Lung microvascular endothelial cell (primary cell): ENCODE results near the gene YPEL2. TPM values are rescaled to one million over a fixed set of nuclear protein-coding genes. Genes with fewer than 3 reads are reported as not detected.
A peak's percentile ranks its signal among the peaks of the same experiment; 100 is the strongest.
"Not testable (repeated sequence)": the region's sequence is repeated elsewhere in the genome, so short reads cannot be mapped to it uniquely, and the experiment has no call there.

Source experiments
- DNase-seq, 2 donors: peaks; one replicate each; pipeline versions ENCODE4 v3.0.0 to v3.0.0-alpha.2; 2010; ENCODE audit warnings: low read depth in 2 of 2
- total RNA-seq: library from RNA; depleted of rRNA; stranded (reverse); fragments of >200 nt; gene quantifications from 2 replicates; pipeline ENCODE4 v1.2.1, GENCODE V29; 2014

Gene YPEL2, protein sequence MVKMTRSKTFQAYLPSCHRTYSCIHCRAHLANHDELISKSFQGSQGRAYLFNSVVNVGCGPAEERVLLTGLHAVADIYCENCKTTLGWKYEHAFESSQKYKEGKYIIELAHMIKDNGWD
- 46.0 and 60.9 TPM in 2 replicates for total RNA-seq

DNA sequence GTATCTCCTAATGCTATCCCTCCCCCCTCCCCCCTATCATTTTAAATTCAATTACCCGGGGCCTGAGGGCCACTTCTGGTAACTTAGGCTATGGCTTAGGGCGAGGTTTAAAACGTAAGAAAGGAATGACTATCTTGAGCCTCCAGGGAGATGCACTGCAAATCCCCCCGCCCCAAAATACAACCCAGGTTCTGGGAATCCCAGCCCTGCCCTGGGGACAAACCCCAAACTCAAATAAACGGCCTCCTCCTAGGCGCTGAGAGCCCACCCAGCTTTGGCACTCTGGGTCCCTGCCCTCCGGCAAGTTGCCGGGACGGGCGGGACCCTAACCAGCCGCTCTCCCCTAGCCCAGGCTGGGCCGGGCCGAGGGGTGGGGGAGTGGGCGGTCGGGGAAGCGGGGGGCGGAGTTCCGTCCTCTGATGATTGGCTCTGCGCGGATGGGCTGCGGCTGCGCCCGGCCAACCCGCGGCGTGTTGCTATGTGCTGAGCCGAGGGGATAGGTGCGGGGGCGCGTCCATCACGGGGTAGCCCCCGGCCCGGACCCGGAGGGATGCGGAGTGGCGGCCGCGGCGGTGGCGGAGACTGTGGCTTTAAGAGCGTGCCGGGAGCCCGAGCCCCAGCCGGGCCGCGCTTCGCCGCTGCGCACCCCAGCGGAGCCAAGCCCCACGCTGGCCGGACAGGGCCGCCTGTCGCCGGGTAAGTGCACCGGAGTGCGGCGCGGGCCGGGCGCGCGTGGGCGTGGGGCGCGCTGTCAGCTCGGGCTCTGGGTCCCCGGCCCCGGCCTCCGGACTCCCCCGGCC lies at the start of gene YPEL2:
YPEL2 (plus strand) TSS at position 527 of the 800 bp plus-strand sequence. CDS start 21,755 bp downstream, outside the sequence.
- peak; percentile 97 to 98 for DNase-seq

GRCh38 chr17:59284317-59284716 lies 47.1 kb upstream of the YPEL2 start:
- DNase-seq, result peak in 1 of 2 donors; percentile 68

GRCh38 chr17:59287452-59287851 lies 44.0 kb upstream of the YPEL2 start:
- DNase-seq, result peak; percentile 5 to 97

GRCh38 chr17:59287891-59288290 lies 43.6 kb upstream of the YPEL2 start:
- peak in 1 of 2 donors; percentile 76 for DNase-seq

DNA sequence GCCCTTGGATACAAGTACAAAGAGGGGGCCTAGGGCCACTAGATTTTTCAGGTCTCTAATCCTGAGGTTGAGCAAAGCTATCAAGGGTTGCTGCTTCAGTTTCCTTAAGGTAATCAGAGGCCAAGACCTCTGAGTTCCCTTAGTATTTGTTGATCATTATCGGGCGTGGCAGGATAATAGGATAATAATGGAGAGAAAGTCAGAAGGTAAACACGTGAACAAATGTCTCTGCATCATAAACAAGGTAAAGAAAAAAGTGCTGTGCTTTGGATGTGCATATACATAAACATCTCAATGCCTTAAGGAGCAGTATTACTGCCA lies 41.5 kb upstream of the YPEL2 start:
- no peak for DNase-seq

GRCh38 chr17:59290302-59290998 lies 41.0 kb upstream of the YPEL2 start:
- DNase-seq, result not testable (repeated sequence)

DNA sequence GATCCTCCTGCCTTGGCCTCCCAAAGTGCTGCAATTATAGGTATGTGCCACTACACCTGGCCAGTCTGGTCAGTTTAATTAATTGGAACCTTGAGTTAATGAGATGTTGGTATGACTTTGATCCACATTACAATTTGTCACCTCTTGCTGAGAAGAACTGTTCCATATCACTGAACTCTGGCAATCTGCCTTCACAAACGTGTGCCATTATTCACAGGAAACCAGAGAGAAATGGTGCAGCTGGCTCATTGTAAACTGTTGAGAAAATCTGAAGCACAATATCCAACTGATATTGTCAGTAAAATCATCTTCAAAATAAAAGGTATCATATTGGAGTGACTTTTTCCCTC lies 39.3 kb upstream of the YPEL2 start:
- peak; percentile 39 to 56 for DNase-seq

DNA sequence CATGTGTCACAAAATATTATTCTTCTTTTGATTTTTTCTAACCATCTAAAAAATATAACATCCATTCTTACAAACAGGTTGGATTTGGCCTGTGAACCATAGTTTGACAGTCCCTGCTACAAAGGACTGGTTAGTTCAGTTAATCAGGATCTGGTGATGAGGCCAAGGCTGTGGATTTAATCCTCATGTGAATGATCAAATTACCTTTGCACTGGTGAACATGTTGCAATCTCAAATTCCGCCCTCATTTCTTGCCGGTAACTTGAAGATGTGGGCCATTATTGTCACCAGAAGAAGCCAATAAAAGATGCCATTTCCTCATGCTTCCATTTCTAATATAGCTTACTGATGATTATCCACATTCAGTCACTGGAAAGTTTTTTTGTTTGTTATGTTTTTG lies 35.3 kb upstream of the YPEL2 start:
- DNase-seq, result no peak

DNA sequence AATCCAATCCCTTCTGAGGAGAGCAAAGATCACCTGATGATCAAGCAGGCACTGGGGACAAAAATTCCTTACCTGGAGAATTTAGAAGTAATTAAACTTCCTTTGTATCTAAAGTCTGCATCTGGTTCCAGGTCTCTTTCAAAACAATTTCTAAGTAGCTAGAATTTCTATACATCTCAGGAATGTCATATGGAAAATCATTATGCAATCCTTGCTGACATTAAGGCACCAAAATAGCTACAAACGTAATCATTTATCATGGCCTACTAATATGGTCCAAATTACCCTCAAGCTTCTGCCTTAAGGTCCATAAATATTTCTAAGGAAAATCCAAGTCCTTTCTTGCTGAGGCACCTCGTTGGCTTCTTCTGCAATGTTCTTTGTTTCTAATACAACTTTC lies 32.9 kb upstream of the YPEL2 start:
- no peak for DNase-seq

GRCh38 chr17:59299400-59300092 lies 31.9 kb upstream of the YPEL2 start:
- DNase-seq, result no peak

GRCh38 chr17:59300941-59301340 lies 30.5 kb upstream of the YPEL2 start:
- DNase-seq, result no peak

- no peak for DNase-seq
These were observed 26.6 kb upstream of the YPEL2 start for GRCh38 chr17:59304811-59305210.

GRCh38 chr17:59310263-59310920 lies 21.1 kb upstream of the YPEL2 start:
- no peak for DNase-seq

- peak; percentile 73 to 80 for DNase-seq
These were observed 20.4 kb upstream of the YPEL2 start for GRCh38 chr17:59311051-59311468.

DNA sequence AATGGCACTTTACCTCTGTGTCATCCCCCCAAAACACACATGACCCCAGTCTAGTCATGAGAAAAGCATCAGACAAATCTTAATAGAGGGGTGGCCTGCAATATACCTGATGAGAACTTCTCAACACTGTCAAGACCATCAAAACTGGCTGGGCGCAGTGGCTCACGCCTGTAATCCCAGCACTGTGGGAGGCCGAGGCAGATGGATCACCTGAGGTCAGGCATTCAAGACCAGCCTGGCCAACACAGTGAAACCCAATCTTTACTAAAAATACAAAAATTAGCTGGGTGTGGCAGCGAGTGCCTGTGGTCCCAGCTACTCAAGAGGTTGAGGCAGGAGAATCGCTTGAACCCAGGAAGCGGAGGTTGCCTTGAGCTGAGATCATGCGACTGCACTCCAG lies 19.9 kb upstream of the YPEL2 start:
- not testable (repeated sequence) for DNase-seq

DNA sequence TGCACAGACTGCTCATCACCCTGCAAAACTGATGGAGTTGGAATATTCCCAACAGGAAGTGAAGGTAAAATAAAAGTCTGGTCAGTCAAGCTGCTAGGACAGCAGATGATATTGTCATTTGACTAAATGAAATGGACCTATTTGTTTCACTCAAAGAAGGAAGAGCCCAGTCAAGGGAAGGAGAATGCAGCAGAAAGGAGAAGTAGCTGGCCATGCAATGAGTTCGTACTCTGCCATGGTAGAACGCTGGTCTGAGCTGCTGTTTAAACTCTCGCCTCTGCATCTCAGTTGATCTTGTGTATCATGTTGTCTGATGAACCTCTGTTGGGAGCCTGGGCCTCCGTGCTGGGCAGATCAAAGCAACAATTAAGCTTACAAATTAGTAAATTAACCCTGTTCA lies 15.6 kb upstream of the YPEL2 start:
- no peak for DNase-seq

DNA sequence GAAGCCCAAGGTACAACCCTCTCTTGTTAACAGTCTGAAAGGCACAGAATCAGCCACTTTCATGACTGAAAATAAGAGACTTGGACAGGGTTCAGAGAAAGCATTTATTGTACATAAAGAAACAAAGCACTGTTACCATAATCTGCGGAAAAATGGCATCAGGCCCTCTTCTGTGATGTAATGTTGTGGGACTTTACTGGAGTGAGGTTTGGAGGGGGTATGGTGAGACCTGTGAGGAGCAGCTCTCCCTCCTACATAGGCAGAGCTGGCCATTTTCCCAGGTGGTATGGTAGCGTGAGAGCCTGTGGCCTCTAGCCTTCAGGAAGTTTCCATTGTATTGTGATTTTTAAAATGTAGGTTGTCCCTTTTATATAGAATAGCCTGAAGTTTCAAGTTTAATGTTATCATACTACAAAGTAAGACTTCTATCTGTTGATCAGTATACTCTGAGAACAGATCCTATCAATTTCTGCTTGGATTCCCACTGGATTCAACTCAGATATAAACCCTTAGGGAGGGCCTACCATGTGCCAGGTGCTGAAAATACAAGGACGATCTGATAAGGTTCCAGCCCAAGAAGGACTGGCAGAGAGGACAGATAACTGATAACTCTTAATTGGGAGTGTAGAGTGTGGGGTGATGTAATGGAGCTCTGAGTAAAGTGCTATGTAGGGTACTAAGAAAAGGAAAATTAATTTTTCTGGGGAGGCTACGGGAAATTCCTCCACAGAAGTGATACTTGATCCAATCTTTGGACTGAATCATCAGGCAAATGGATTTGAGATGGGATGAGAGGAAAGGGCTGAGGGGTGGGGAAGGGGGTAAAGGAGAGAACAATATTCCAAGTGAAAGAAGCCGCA lies 4.1 kb upstream of the YPEL2 start:
- DNase-seq, result peak; percentile 37 to 75

- peak; percentile 41 to 51 for DNase-seq
These were observed 3.5 kb upstream of the YPEL2 start for GRCh38 chr17:59327981-59328290.

GRCh38 chr17:59328601-59329000 lies 2.9 kb upstream of the YPEL2 start:
- DNase-seq, result no peak

DNA sequence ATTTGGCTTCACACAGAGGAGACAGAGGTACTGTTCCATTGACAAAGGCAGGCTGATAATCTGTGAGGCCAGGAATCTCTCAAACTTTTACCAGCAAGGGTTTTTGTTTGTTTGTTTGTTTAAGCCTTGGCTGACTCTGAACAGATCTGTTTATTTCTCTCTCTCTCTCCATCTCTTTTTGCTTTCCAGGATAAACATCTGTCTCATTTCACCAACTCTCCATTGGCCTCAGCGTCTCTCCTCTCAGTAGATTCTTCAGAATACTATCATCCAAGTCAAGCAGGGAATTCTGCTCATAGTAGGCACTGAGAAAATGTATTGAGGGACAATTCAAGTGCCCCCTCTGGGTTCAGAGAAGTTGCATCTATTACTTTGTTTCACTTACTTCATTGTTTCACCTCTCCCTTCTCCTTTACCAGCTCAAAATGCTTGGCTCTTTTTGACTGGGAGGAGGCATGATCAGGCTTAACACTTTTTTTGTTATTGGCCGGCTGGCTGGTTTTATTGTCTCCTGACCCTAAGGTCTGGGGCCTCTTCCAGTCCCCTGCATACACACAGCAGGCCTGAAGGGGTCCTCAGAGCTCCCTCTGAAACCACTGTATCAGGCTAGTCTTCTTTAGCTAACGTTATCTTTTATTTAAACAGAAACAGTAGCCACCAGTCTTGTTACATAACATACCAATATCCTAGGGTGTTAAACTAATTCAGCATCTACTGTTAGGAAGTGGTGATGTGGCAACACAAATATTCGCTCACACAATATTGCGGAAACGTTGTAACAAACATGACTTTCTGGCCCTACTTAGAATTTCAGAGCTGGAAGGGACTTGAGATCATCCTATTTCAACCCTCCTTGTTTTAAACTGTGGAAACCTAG lies 2.0 kb upstream of the YPEL2 start:
- DNase-seq, result peak; percentile 91 to 93
